H9 (cell line): Measurements from ENCODE around the gene GALNT2. TPM values are rescaled to one million over a fixed set of nuclear protein-coding genes. Genes with fewer than 3 reads are reported as not detected.

Source experiments
- DNase-seq: peaks from one replicate; pipeline ENCODE4 v3.0.0-alpha.2; 2017
- H2AFZ ChIP-seq: one replicate; pipeline ENCODE4 v1.6.1; 2013; ENCODE audit warnings: mild to moderate bottlenecking, low read length, control low read depth, moderate library complexity
- H2AK5ac ChIP-seq: 2 replicates; pipeline ENCODE4 v1.6.1; 2013; ENCODE audit warnings: low read length, control low read depth, mixed read lengths; ENCODE audit not compliant: insufficient read length
- H2BK120ac ChIP-seq: one replicate; pipeline ENCODE4 v1.6.1; 2013; ENCODE audit warnings: low read depth, mild to moderate bottlenecking, low read length, control low read depth, inconsistent platforms; ENCODE audit not compliant: poor library complexity, severe bottlenecking
- H2BK12ac ChIP-seq: 2 replicates; pipeline ENCODE4 v1.6.1; 2013; ENCODE audit warnings: low read length, control low read depth, mixed read lengths, low read depth; ENCODE audit not compliant: insufficient read length
- H2BK15ac ChIP-seq: 2 replicates; pipeline ENCODE4 v1.6.1; 2013; ENCODE audit warnings: low read depth, low read length, control low read depth
- H2BK20ac ChIP-seq: one replicate; pipeline ENCODE4 v1.6.1; 2013; ENCODE audit warnings: low read depth, mild to moderate bottlenecking, low read length, control low read depth, inconsistent platforms; ENCODE audit not compliant: poor library complexity, severe bottlenecking
- H2BK5ac ChIP-seq: 2 replicates; pipeline ENCODE4 v1.6.1; 2013; ENCODE audit warnings: low read length, control low read depth, mixed read lengths; ENCODE audit not compliant: insufficient read length
- H3K14ac ChIP-seq: 2 replicates; pipeline ENCODE4 v1.6.1; 2013; ENCODE audit warnings: low read length, control low read depth; ENCODE audit not compliant: insufficient read depth
- H3K18ac ChIP-seq: 2 replicates; pipeline ENCODE4 v1.6.1; 2013; ENCODE audit warnings: low read depth, mild to moderate bottlenecking, mixed read lengths, low read length, control low read depth; ENCODE audit not compliant: insufficient read length
- H3K23ac ChIP-seq: 2 replicates; pipeline ENCODE4 v1.6.1; 2013; ENCODE audit warnings: low read length, control low read depth, mixed read lengths, low read depth; ENCODE audit not compliant: insufficient read length
- H3K23me2 ChIP-seq: 2 replicates; pipeline ENCODE4 v1.6.1; 2013; ENCODE audit warnings: low read depth, mild to moderate bottlenecking, mixed read lengths, low read length, control low read depth; ENCODE audit not compliant: insufficient read length, poor library complexity, severe bottlenecking
- H3K27ac ChIP-seq: 2 replicates; pipeline ENCODE4 v1.5.1; 2013; ENCODE audit warnings: low read length, control low read depth, mixed read lengths, low read depth; ENCODE audit not compliant: insufficient read length
- H3K27me3 ChIP-seq: 2 replicates; pipeline ENCODE4 v1.6.1; 2013; ENCODE audit warnings: low read length, control low read depth, inconsistent platforms; ENCODE audit not compliant: insufficient read depth
- H3K4ac ChIP-seq: 2 replicates; pipeline ENCODE4 v1.6.1; 2013; ENCODE audit warnings: low read depth, mild to moderate bottlenecking, control low read depth, inconsistent platforms, low read length, moderate library complexity
- H3K4me1 ChIP-seq: 2 replicates; pipeline ENCODE4 v1.6.1; 2013; ENCODE audit warnings: low read length, control low read depth, inconsistent platforms; ENCODE audit not compliant: insufficient read depth
- H3K4me2 ChIP-seq: 2 replicates; pipeline ENCODE4 v1.6.1; 2013; ENCODE audit warnings: low read length, control low read depth, mixed read lengths; ENCODE audit not compliant: insufficient read length, insufficient read depth
- H3K56ac ChIP-seq: 2 replicates; pipeline ENCODE4 v1.6.1; 2013; ENCODE audit warnings: low read depth, mild to moderate bottlenecking, mixed read lengths, low read length, control low read depth; ENCODE audit not compliant: insufficient read length
- H3K79me1 ChIP-seq: 2 replicates; pipeline ENCODE4 v1.6.1; 2013; ENCODE audit warnings: low read depth, mild to moderate bottlenecking, moderate library complexity, low read length, control low read depth, inconsistent platforms; ENCODE audit not compliant: insufficient read depth, poor library complexity, severe bottlenecking
- H3K79me2 ChIP-seq: 2 replicates; pipeline ENCODE4 v1.6.1; 2013; ENCODE audit warnings: low read length, control low read depth, inconsistent platforms; ENCODE audit not compliant: insufficient read depth
- H3K9ac ChIP-seq: 2 replicates; pipeline ENCODE4 v1.6.1; 2013; ENCODE audit warnings: low read length, control low read depth, mixed read lengths; ENCODE audit not compliant: insufficient read length; ENCODE audit errors: extremely low read depth
- H3K9me3 ChIP-seq: one replicate; pipeline ENCODE4 v1.6.1; 2013; ENCODE audit warnings: low read depth, low read length, inconsistent platforms; ENCODE audit not compliant: control insufficient read depth
- H3T11ph ChIP-seq: one replicate; pipeline ENCODE4 v1.6.1; 2013; ENCODE audit warnings: mild to moderate bottlenecking, low read length, control low read depth, inconsistent platforms
- H4K20me1 ChIP-seq: one replicate; pipeline ENCODE4 v1.6.1; 2013; ENCODE audit not compliant: control insufficient read depth, insufficient read length, insufficient read depth
- H4K5ac ChIP-seq: 2 replicates; pipeline ENCODE4 v1.6.1; 2013; ENCODE audit warnings: low read depth, mild to moderate bottlenecking, mixed read lengths, low read length, control low read depth; ENCODE audit not compliant: insufficient read length
- H4K8ac ChIP-seq: replicated peaks from 2 replicates; pipeline ENCODE4 v1.6.1; 2013; ENCODE audit warnings: low read length, control low read depth, mixed read lengths, low read depth; ENCODE audit not compliant: insufficient read length
- H4K91ac ChIP-seq: 2 replicates; pipeline ENCODE4 v1.6.1; 2013; ENCODE audit warnings: low read depth, mild to moderate bottlenecking, moderate library complexity, mixed read lengths, low read length, control low read depth; ENCODE audit not compliant: insufficient read length
- H3K27ac Mint-ChIP-seq, 3 experiments: 2 replicates in 2 of 3; 3 replicates in 1 of 3; pipeline ENCODE4 v1.8.0; 2020 to 2021; ENCODE audit warnings: mixed read lengths in 3 of 3, mild to moderate bottlenecking in 1 of 3, moderate library complexity in 1 of 3
- H3K27me3 Mint-ChIP-seq: 2 replicates; pipeline ENCODE4 v1.8.0; 2021; ENCODE audit warnings: low read depth, mild to moderate bottlenecking, moderate library complexity, mixed read lengths
- H3K36me3 Mint-ChIP-seq, 3 experiments: 2 replicates in 2 of 3; 3 replicates in 1 of 3; pipeline ENCODE4 v1.8.0; 2020 to 2021; ENCODE audit warnings: low read depth in 3 of 3, mixed read lengths in 3 of 3; ENCODE audit not compliant: insufficient read depth in 1 of 3
- H3K4me1 Mint-ChIP-seq, 2 experiments: 2 replicates each; pipeline ENCODE4 v1.8.0; 2020; ENCODE audit warnings: mixed read lengths in 2 of 2
- H3K4me3 Mint-ChIP-seq, 2 experiments: 2 replicates in 1 of 2; 3 replicates in 1 of 2; pipeline ENCODE4 v1.8.0; 2020 to 2021; ENCODE audit warnings: mild to moderate bottlenecking in 2 of 2, mixed read lengths in 2 of 2, moderate library complexity in 1 of 2
- H3K9me3 Mint-ChIP-seq, 2 experiments: 2 replicates in 1 of 2; 3 replicates in 1 of 2; pipeline ENCODE4 v1.8.0; 2020; ENCODE audit warnings: mild to moderate bottlenecking in 2 of 2, mixed read lengths in 2 of 2, moderate library complexity in 1 of 2
- WGBS: extraction: QIAGEN DNeasy Blood & Tissue Kit; methylation state at CpG from one replicate; pipeline ENCODE4 v1.1.7; 2013; ENCODE audit warnings: missing lambda C conversion rate, low lambda C conversion rate, mixed read lengths; ENCODE audit not compliant: insufficient read length; ENCODE audit errors: extremely low coverage; 5-methylcytosine and 5-hydroxymethylcytosine counted together
- total RNA-seq: library from RNA; stranded (reverse); gene quantifications from 2 replicates; pipeline ENCODE4 v1.2.1, GENCODE V29; 2021
- TF ChIP-seq, protein P1 (sequence below): fragments of 200-600 bp; sonication (generic); conservative IDR thresholded peaks from 3 replicates; pipeline ENCODE4 v1.8.0; 2021; ENCODE audit warnings: antibody characterized with exemption, mild to moderate bottlenecking

Gene GALNT2
- total RNA-seq, 1 experiment from 2014 or later, result 57.6 TPM

DNA sequence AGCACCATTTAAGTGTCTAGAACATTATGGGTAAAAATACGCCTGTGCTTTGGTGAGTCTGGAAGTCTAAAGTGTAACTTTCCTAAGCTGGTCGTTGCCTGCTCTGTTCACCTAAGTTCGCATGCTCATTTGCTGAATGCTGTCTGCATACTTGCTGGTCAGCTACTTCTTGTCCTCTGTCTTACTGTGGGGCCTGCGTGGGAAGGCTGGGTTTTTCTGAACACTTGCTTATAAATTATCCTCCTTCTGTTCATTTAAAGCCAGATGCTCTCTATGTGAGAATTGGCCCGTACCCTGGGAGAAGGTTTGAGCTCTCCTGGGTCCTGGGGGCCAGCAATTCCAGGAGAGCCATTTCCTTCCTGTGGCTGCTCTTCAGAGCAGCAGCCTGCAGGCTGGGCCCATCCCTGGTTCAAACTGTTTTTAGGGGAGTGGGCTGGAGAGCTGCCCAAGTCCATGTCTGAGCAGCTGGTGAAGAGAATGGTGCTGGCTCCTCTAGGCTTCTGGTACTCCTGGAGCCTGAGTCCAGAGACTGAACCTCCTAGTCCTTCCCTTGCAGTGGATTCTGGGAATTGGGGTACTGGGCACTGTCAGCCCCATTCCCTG, 75.7 kb downstream of the GALNT2 start:
- H3K14ac ChIP-seq, result no peak overlapping the region; the same call in 1 of the 2 replicates
- H3K27me3 ChIP-seq, result no peaks in the 10 kb centered on the region
- no peak overlapping the region for H2BK15ac ChIP-seq
- no peak overlapping the region for H2AFZ ChIP-seq
- no peak overlapping the region for H3K56ac ChIP-seq
- TF ChIP-seq, protein P1, sequence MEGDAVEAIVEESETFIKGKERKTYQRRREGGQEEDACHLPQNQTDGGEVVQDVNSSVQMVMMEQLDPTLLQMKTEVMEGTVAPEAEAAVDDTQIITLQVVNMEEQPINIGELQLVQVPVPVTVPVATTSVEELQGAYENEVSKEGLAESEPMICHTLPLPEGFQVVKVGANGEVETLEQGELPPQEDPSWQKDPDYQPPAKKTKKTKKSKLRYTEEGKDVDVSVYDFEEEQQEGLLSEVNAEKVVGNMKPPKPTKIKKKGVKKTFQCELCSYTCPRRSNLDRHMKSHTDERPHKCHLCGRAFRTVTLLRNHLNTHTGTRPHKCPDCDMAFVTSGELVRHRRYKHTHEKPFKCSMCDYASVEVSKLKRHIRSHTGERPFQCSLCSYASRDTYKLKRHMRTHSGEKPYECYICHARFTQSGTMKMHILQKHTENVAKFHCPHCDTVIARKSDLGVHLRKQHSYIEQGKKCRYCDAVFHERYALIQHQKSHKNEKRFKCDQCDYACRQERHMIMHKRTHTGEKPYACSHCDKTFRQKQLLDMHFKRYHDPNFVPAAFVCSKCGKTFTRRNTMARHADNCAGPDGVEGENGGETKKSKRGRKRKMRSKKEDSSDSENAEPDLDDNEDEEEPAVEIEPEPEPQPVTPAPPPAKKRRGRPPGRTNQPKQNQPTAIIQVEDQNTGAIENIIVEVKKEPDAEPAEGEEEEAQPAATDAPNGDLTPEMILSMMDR, result no peak
- H3T11ph ChIP-seq, result no peak overlapping the region
- peaks cover 1% of the 10 kb centered on the region; the same call in 1 of the 2 replicates for H3K27me3 Mint-ChIP-seq
- H3K27ac Mint-ChIP-seq, result peak overlapping the region; percentile 19 to 80 (median 40); a peak in 4 of 7 replicates
- no peak overlapping the region for H3K23ac ChIP-seq
- no peak overlapping the region for H2BK12ac ChIP-seq
- no peak overlapping the region for H4K8ac ChIP-seq
- H3K23me2 ChIP-seq, result no peaks in the 10 kb centered on the region
- no peak overlapping the region for H3K4me2 ChIP-seq
- no peak overlapping the region for H2BK5ac ChIP-seq
- peaks cover 62 to 73% of the 10 kb centered on the region in 2 experiments for H3K4me1 Mint-ChIP-seq
- no peak overlapping the region for H3K18ac ChIP-seq
- no peak overlapping the region for H2BK20ac ChIP-seq
- WGBS, result no CpG with 5 or more reads among the region's 5 CpGs
- no peak overlapping the region for H2BK120ac ChIP-seq
- H3K9me3 Mint-ChIP-seq, result no peaks in the 10 kb centered on the region; a peak in 1 of 5 replicates
- peaks cover 3% of the 10 kb centered on the region for H4K20me1 ChIP-seq
- H3K36me3 Mint-ChIP-seq, result no peaks in the 10 kb centered on the region; a peak in 2 of 7 replicates
- H3K4ac ChIP-seq, result no peak overlapping the region
- H4K91ac ChIP-seq, result no peak overlapping the region
- peaks cover 7% of the 10 kb centered on the region; the same call in 1 of the 2 replicates for H3K79me2 ChIP-seq
- no peak overlapping the region for H3K27ac ChIP-seq
- no peak overlapping the region for H3K9ac ChIP-seq
- no peak overlapping the region for H2AK5ac ChIP-seq
- H3K9me3 ChIP-seq, result no peaks in the 10 kb centered on the region
- H3K79me1 ChIP-seq, result no peaks in the 10 kb centered on the region
- H3K4me3 Mint-ChIP-seq, result no peak overlapping the region
- peaks cover 2% of the 10 kb centered on the region; the same call in 1 of the 2 replicates for H3K4me1 ChIP-seq
- no peak for DNase-seq
- no peak overlapping the region for H4K5ac ChIP-seq
